Natural killer cell (primary cell): ENCODE measurements around the gene TOGARAM1. TPM values are rescaled to one million over a fixed set of nuclear protein-coding genes. Genes with fewer than 3 reads are reported as not detected.

Experiments
- ATAC-seq, 3 donors: fragments of 150-1000 bp in 2 of 3; fragments of 200-7000 bp in 1 of 3; cut with Tn5 transposase; 1 replicate in 1 of 3; 2 replicates in 2 of 3; pipeline ENCODE4 v1.10.0; 2021; ENCODE audit warnings: mild to moderate bottlenecking in 2 of 3, moderate library complexity in 2 of 3
- DNase-seq, 2 donors: peaks; one replicate each; pipeline versions ENCODE4 v3.0.0 to v3.0.0-alpha.2; 2013 to 2021; ENCODE audit warnings: mixed read lengths in 1 of 2
- H3K27ac ChIP-seq: one replicate; pipeline ENCODE4 v1.5.1; 2013; ENCODE audit warnings: mild to moderate bottlenecking, low read length
- H3K27me3 ChIP-seq: one replicate; pipeline ENCODE4 v1.6.1; 2013; ENCODE audit warnings: low read length; ENCODE audit not compliant: control insufficient read depth, insufficient read depth
- H3K36me3 ChIP-seq: one replicate; pipeline ENCODE4 v1.6.1; 2013; ENCODE audit warnings: low read length; ENCODE audit not compliant: control insufficient read depth, insufficient read depth
- H3K4me1 ChIP-seq: one replicate; pipeline ENCODE4 v1.6.1; 2013; ENCODE audit warnings: low read length; ENCODE audit not compliant: control insufficient read depth, insufficient read depth
- H3K4me3 ChIP-seq: one replicate; pipeline ENCODE4 v1.5.1; 2013; ENCODE audit warnings: low read length
- H3K9me3 ChIP-seq: one replicate; pipeline ENCODE4 v1.6.1; 2013; ENCODE audit warnings: low read length; ENCODE audit not compliant: control insufficient read depth, insufficient read depth
- H3K27ac Mint-ChIP-seq, 2 donors: one replicate each; pipeline ENCODE4 v1.8.0; 2022; ENCODE audit warnings: mild to moderate bottlenecking in 2 of 2, mixed read lengths in 2 of 2, moderate library complexity in 1 of 2
- H3K27me3 Mint-ChIP-seq, 2 donors: one replicate each; pipeline ENCODE4 v1.8.0; 2022; ENCODE audit warnings: low read depth in 2 of 2, mixed read lengths in 2 of 2
- H3K36me3 Mint-ChIP-seq: one replicate; pipeline ENCODE4 v1.8.0; 2022; ENCODE audit warnings: mixed read lengths
- H3K4me1 Mint-ChIP-seq, 2 donors: one replicate each; pipeline ENCODE4 v1.8.0; 2022; ENCODE audit warnings: mixed read lengths in 2 of 2
- H3K4me3 Mint-ChIP-seq: one replicate; pipeline ENCODE4 v1.8.0; 2022; ENCODE audit warnings: mild to moderate bottlenecking, moderate library complexity, mixed read lengths
- H3K9me3 Mint-ChIP-seq, 2 donors: one replicate each; pipeline ENCODE4 v1.8.0; 2022; ENCODE audit warnings: mixed read lengths in 2 of 2
- WGBS: methylation state at CpG from one replicate; pipeline ENCODE4 v1.1.7; 2013; ENCODE audit warnings: missing lambda C conversion rate; ENCODE audit not compliant: insufficient coverage; 5-methylcytosine and 5-hydroxymethylcytosine counted together
- intact Hi-C: fragments of 100-400 bp; cut with micrococcal nuclease; formaldehyde crosslinking; loops from one replicate; pipeline ENCODE4 v1.14.2; 2022
- total RNA-seq, 4 donors: library from RNA; stranded (reverse); fragments of 120-200 nt in 1 of 4; gene quantifications; one replicate each; pipeline versions ENCODE4 v1.2.3 to v1.2.4, GENCODE V29; 2013 to 2022
- TF ChIP-seq, protein P1 (sequence below): fragments of 200-600 bp; IDR thresholded peaks from one replicate; pipeline ENCODE4 v1.8.0; 2022; ENCODE audit warnings: antibody characterized with exemption

The TOGARAM1 gene
- total RNA-seq, 3 donors from 2014 or later (not counting 1 experiment from before 2014, with no cell fraction given): 17.4 to 21.4 (median 19.6) TPM

- Mint-ChIP-seq H3K4me1 (peaks cover 0 to 4% of the 10 kb centered on the region in 2 donors), H3K9me3 (no peaks in the 10 kb centered on the region), H3K4me3 (no peak overlapping the region), H3K27me3 (no peaks in the 10 kb centered on the region), H3K27ac (no peak overlapping the region), H3K36me3 (peaks cover 10% of the 10 kb centered on the region)
- Histone ChIP-seq H3K36me3 (no peaks in the 10 kb centered on the region), H3K27ac (no peak overlapping the region), H3K9me3 (no peaks in the 10 kb centered on the region), H3K27me3 (no peaks in the 10 kb centered on the region), H3K4me3 (no peak overlapping the region), H3K4me1 (no peaks in the 10 kb centered on the region)
- intact Hi-C loops: no loop called here
- TF ChIP-seq, protein P1, sequence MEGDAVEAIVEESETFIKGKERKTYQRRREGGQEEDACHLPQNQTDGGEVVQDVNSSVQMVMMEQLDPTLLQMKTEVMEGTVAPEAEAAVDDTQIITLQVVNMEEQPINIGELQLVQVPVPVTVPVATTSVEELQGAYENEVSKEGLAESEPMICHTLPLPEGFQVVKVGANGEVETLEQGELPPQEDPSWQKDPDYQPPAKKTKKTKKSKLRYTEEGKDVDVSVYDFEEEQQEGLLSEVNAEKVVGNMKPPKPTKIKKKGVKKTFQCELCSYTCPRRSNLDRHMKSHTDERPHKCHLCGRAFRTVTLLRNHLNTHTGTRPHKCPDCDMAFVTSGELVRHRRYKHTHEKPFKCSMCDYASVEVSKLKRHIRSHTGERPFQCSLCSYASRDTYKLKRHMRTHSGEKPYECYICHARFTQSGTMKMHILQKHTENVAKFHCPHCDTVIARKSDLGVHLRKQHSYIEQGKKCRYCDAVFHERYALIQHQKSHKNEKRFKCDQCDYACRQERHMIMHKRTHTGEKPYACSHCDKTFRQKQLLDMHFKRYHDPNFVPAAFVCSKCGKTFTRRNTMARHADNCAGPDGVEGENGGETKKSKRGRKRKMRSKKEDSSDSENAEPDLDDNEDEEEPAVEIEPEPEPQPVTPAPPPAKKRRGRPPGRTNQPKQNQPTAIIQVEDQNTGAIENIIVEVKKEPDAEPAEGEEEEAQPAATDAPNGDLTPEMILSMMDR: no peak
- ATAC-seq (no peak), DNase-seq (no peak)
These were observed 98.6 kb downstream of the TOGARAM1 start for GRCh38 chr14:45060551-45060950.

- Mint-ChIP-seq H3K27ac (no peak overlapping the region), H3K4me1 (no peaks in the 10 kb centered on the region), H3K9me3 (no peaks in the 10 kb centered on the region), H3K27me3 (no peaks in the 10 kb centered on the region), H3K36me3 (no peaks in the 10 kb centered on the region), H3K4me3 (no peak overlapping the region)
- no peak overlapping the region for H3K4me3 ChIP-seq
- peaks cover 2% of the 10 kb centered on the region for H3K36me3 ChIP-seq
- TF ChIP-seq, protein P1: no peak
- no peaks in the 10 kb centered on the region for H3K4me1 ChIP-seq
- DNase-seq (no peak), ATAC-seq (no peak)
- intact Hi-C loops: no loop called here
- H3K27ac ChIP-seq: no peak overlapping the region
- no peaks in the 10 kb centered on the region for H3K27me3 ChIP-seq
- no peaks in the 10 kb centered on the region for H3K9me3 ChIP-seq
- WGBS: 96% methylated on average over 3 of the region's 3 CpGs
These were observed 103.5 kb downstream of the TOGARAM1 start for GRCh38 chr14:45065540-45065939.

DNA sequence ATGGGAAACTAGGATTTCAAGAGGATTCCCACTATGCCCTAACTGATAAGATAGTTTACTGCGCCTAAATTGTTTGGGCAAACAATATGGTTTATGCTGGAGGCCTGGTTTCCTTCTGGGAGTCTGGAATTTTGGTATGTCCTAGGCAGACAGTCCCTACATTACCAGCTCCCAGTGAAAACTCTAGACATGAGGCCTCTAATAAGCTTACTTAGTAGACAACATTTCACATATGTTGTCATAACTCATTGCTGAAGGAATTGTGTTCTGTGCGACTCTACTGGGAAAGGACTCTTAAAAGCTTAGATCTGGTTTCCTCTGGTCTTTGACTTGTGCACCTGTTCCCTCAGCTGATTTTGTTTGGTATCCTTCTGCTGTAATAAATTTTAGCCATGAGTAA, 104.0 kb downstream of the TOGARAM1 start:
- intact Hi-C loops: no loop called here
- H3K4me1 ChIP-seq: no peaks in the 10 kb centered on the region
- H3K9me3 ChIP-seq: no peaks in the 10 kb centered on the region
- TF ChIP-seq, protein P1: no peak
- ATAC-seq: no peak
- DNase-seq: no peak
- Mint-ChIP-seq H3K9me3 (no peaks in the 10 kb centered on the region), H3K4me3 (no peak overlapping the region), H3K4me1 (no peaks in the 10 kb centered on the region), H3K27ac (no peak overlapping the region), H3K36me3 (no peaks in the 10 kb centered on the region), H3K27me3 (no peaks in the 10 kb centered on the region)
- no peaks in the 10 kb centered on the region for H3K27me3 ChIP-seq
- H3K4me3 ChIP-seq: no peak overlapping the region
- 100% methylated on average over 1 of the region's 2 CpGs for WGBS
- no peak overlapping the region for H3K27ac ChIP-seq
- H3K36me3 ChIP-seq: peaks cover 2% of the 10 kb centered on the region

- Histone ChIP-seq H3K27me3 (no peaks in the 10 kb centered on the region), H3K4me3 (no peak overlapping the region), H3K4me1 (no peaks in the 10 kb centered on the region), H3K27ac (no peak overlapping the region), H3K36me3 (peaks cover 2% of the 10 kb centered on the region), H3K9me3 (no peaks in the 10 kb centered on the region)
- Mint-ChIP-seq H3K9me3 (no peaks in the 10 kb centered on the region), H3K36me3 (no peaks in the 10 kb centered on the region), H3K4me3 (no peak overlapping the region), H3K27ac (no peak overlapping the region), H3K4me1 (no peaks in the 10 kb centered on the region), H3K27me3 (no peaks in the 10 kb centered on the region)
- TF ChIP-seq, protein P1: no peak
- DNase-seq (no peak), ATAC-seq (no peak)
- 96% methylated on average over 3 of the region's 3 CpGs for WGBS
- intact Hi-C loops: no loop called here
These were observed 104.7 kb downstream of the TOGARAM1 start for GRCh38 chr14:45066667-45067066.
